Osteoblast (primary cell): ENCODE measurements around the gene OR5B12. TPM values are rescaled to one million over a fixed set of nuclear protein-coding genes. Genes with fewer than 3 reads are reported as not detected.

Experiments used
- DNase-seq: peaks from one replicate; pipeline ENCODE4 v3.0.0; 2011; ENCODE audit warnings: low spot score, mixed read lengths; ENCODE audit not compliant: insufficient read length; ENCODE audit errors: missing footprints
- H2AFZ ChIP-seq: 2 replicates; pipeline ENCODE4 v1.6.0; 2011; ENCODE audit warnings: mild to moderate bottlenecking, low read length
- H3K27ac ChIP-seq: 2 replicates; pipeline ENCODE4 v1.5.1; 2011; ENCODE audit warnings: mild to moderate bottlenecking, low read depth, low read length, moderate library complexity
- H3K27me3 ChIP-seq: 2 replicates; pipeline ENCODE4 v1.6.0; 2012; ENCODE audit warnings: mild to moderate bottlenecking, control low read depth, inconsistent platforms, low read length, moderate library complexity; ENCODE audit not compliant: insufficient read depth
- H3K36me3 ChIP-seq: 2 replicates; pipeline ENCODE4 v1.5.1; 2011; ENCODE audit warnings: mild to moderate bottlenecking, low read length, control low read depth, moderate library complexity; ENCODE audit not compliant: insufficient read depth
- H3K4me1 ChIP-seq: 2 replicates; pipeline ENCODE4 v1.5.1; 2011; ENCODE audit warnings: mild to moderate bottlenecking, low read length, control low read depth, moderate library complexity; ENCODE audit not compliant: insufficient read depth
- H3K4me2 ChIP-seq: 2 replicates; pipeline ENCODE4 v1.6.0; 2011; ENCODE audit warnings: mild to moderate bottlenecking, low read length; ENCODE audit not compliant: insufficient read depth
- H3K4me3 ChIP-seq: fragments of 200-600 bp; sonication (generic); 3 replicates; pipeline ENCODE4 v1.5.1; 2012; ENCODE audit warnings: mild to moderate bottlenecking, low read length, inconsistent platforms; ENCODE audit not compliant: insufficient read depth
- H3K79me2 ChIP-seq: 2 replicates; pipeline ENCODE4 v1.6.0; 2012; ENCODE audit warnings: mild to moderate bottlenecking, low read length, control low read depth, inconsistent platforms; ENCODE audit not compliant: insufficient read depth
- H3K9me3 ChIP-seq: 2 replicates; pipeline ENCODE4 v1.5.1; 2011; ENCODE audit warnings: low read depth, low read length, control low read depth
- H4K20me1 ChIP-seq: 2 replicates; pipeline ENCODE4 v1.6.0; 2012; ENCODE audit warnings: mild to moderate bottlenecking, low read length, control low read depth; ENCODE audit not compliant: insufficient read depth
- CTCF ChIP-seq: IDR thresholded peaks from 2 replicates; pipeline ENCODE4 v1.5.1; 2011; ENCODE audit warnings: mild to moderate bottlenecking, low read depth, low read length, moderate library complexity; ENCODE audit errors: extremely low read depth
- total RNA-seq: library from RNA; depleted of rRNA; stranded (reverse); fragments of >200 nt; gene quantifications from 2 replicates; pipeline ENCODE4 v1.2.3, GENCODE V29; 2012

The OR5B12 gene
- total RNA-seq, 1 donor: not detected

- Histone ChIP-seq H2AFZ (no peak overlapping the region), H4K20me1 (no peaks in the 10 kb centered on the region)
- no peak for TF ChIP-seq CTCF
These were observed 4.3 kb upstream of the OR5B12 start for GRCh38 chr11:58446294-58446693.

GRCh38 chr11:58444300-58444699, 2.3 kb upstream of the OR5B12 start:
- H3K79me2 ChIP-seq: no peaks in the 10 kb centered on the region
- no peaks in the 10 kb centered on the region for H4K20me1 ChIP-seq
- peak; percentile 36 for DNase-seq
- TF ChIP-seq CTCF: no peak
- no peaks in the 10 kb centered on the region for H3K27me3 ChIP-seq
- H2AFZ ChIP-seq: no peak overlapping the region
- no peaks in the 10 kb centered on the region for H3K9me3 ChIP-seq
- H3K4me3 ChIP-seq: no peak overlapping the region
- H3K4me1 ChIP-seq: no peaks in the 10 kb centered on the region
- H3K27ac ChIP-seq: no peak overlapping the region
- no peak overlapping the region for H3K4me2 ChIP-seq
- no peaks in the 10 kb centered on the region for H3K36me3 ChIP-seq

More at GRCh38 chr11:58446294-58446693, 4.3 kb upstream of the OR5B12 start:
- Histone ChIP-seq H3K79me2 (no peaks in the 10 kb centered on the region), H3K4me1 (no peaks in the 10 kb centered on the region), H3K4me2 (no peak overlapping the region), H3K36me3 (no peaks in the 10 kb centered on the region), H3K27me3 (no peaks in the 10 kb centered on the region), H3K4me3 (no peak overlapping the region), H3K27ac (no peak overlapping the region), H3K9me3 (no peaks in the 10 kb centered on the region)
- DNase-seq: no peak

GRCh38 chr11:58438486-58438885, 3.5 kb downstream of the OR5B12 start:
- Histone ChIP-seq H3K27ac (no peak overlapping the region), H3K36me3 (no peaks in the 10 kb centered on the region), H3K4me3 (no peak overlapping the region), H3K4me1 (no peaks in the 10 kb centered on the region), H4K20me1 (no peaks in the 10 kb centered on the region), H2AFZ (no peak overlapping the region), H3K27me3 (no peaks in the 10 kb centered on the region), H3K4me2 (no peak overlapping the region), H3K9me3 (no peaks in the 10 kb centered on the region), H3K79me2 (no peaks in the 10 kb centered on the region)
- no peak for TF ChIP-seq CTCF
- no peak for DNase-seq

- no peaks in the 10 kb centered on the region for H3K9me3 ChIP-seq
- no peaks in the 10 kb centered on the region for H3K79me2 ChIP-seq
- H4K20me1 ChIP-seq: no peaks in the 10 kb centered on the region
- no peaks in the 10 kb centered on the region for H3K36me3 ChIP-seq
- H3K27ac ChIP-seq: no peak overlapping the region
- no peaks in the 10 kb centered on the region for H3K4me1 ChIP-seq
- no peaks in the 10 kb centered on the region for H3K27me3 ChIP-seq
- no peak overlapping the region for H3K4me3 ChIP-seq
- H3K4me2 ChIP-seq: no peak overlapping the region
- no peak for DNase-seq
- TF ChIP-seq CTCF: no peak
- no peak overlapping the region for H2AFZ ChIP-seq
These were observed 7.8 kb downstream of the OR5B12 start for GRCh38 chr11:58434217-58434616.
